Small intestine (tissue), 7 donors: ENCODE measurements around the gene FCHO1. TPM values are rescaled to one million over a fixed set of nuclear protein-coding genes. Genes with fewer than 3 reads are reported as not detected.
A peak's percentile ranks its signal among the peaks of the same experiment; 100 is the strongest.

ENCODE experiments used
- DNase-seq, 2 donors: peaks; one replicate each; pipeline versions ENCODE4 v3.0.0 to v3.0.0-alpha.2; 2013
- FAIRE-seq: peaks from 2 replicates; lab custom pipeline; 2012; peaks lifted over from hg19 to GRCh38; lab: Jason Lieb, UNC
- H3K27ac ChIP-seq, 3 donors: one replicate each; pipeline ENCODE4 v1.5.1; 2013; ENCODE audit warnings: low read length in 2 of 3, mild to moderate bottlenecking in 2 of 3, control low read depth in 1 of 3, inconsistent platforms in 1 of 3, low read depth in 1 of 3, moderate library complexity in 1 of 3
- H3K27me3 ChIP-seq, 3 donors: one replicate each; pipeline ENCODE4 v1.6.1; 2013; ENCODE audit warnings: low read length in 3 of 3, inconsistent platforms in 1 of 3; ENCODE audit not compliant: control insufficient read depth in 3 of 3, insufficient read depth in 3 of 3
- H3K36me3 ChIP-seq, 3 donors: one replicate each; pipeline ENCODE4 v1.6.1; 2013; ENCODE audit warnings: low read length in 3 of 3, inconsistent platforms in 1 of 3, low read depth in 1 of 3, mild to moderate bottlenecking in 1 of 3, moderate library complexity in 1 of 3; ENCODE audit not compliant: control insufficient read depth in 3 of 3, insufficient read depth in 2 of 3
- H3K4me1 ChIP-seq, 3 donors: one replicate each; pipeline ENCODE4 v1.6.1; 2013; ENCODE audit warnings: low read length in 2 of 3, inconsistent platforms in 1 of 3, low read depth in 1 of 3, mild to moderate bottlenecking in 1 of 3, moderate library complexity in 1 of 3; ENCODE audit not compliant: control insufficient read depth in 3 of 3, insufficient read depth in 2 of 3
- H3K4me3 ChIP-seq, 3 donors: one replicate each; pipeline ENCODE4 v1.5.1; 2013; ENCODE audit warnings: low read length in 3 of 3, control low read depth in 1 of 3, inconsistent platforms in 1 of 3, low read depth in 1 of 3, mild to moderate bottlenecking in 1 of 3, moderate library complexity in 1 of 3
- H3K9me3 ChIP-seq, 2 donors: one replicate each; pipeline ENCODE4 v1.6.1; 2013; ENCODE audit warnings: low read depth in 1 of 2, low read length in 1 of 2; ENCODE audit not compliant: control insufficient read depth in 2 of 2, insufficient read depth in 1 of 2
- WGBS, 3 donors: extraction: QIAGEN DNeasy Blood & Tissue Kit; methylation state at CpG; one replicate each; pipeline ENCODE4 v1.1.7; 2013; 5-methylcytosine and 5-hydroxymethylcytosine counted together
- polyA plus RNA-seq, 4 donors: library from polyadenylated mRNA; stranded (reverse) in 3 of 4; unstranded in 1 of 4; fragments of 200-250 nt in 3 of 4; fragments of 120-200 nt in 1 of 4; gene quantifications; one replicate each; pipeline versions ENCODE4 v1.2.1 to v1.2.3, GENCODE V29; 2013
- donor health status: healthy with polysubstance abuse.
- donor health status: control.
- donor health status: control.
- donor health status: Bipolar disorder and iron deficiency.
- donor health status: healthy.

Gene FCHO1
- polyA plus RNA-seq, 4 donors, result 1.4 to 3.1 (median 2.2) TPM

- DNase-seq (no peak), FAIRE-seq (no peak)
- no peak overlapping the region for H3K27ac ChIP-seq
- no peak overlapping the region for H3K4me3 ChIP-seq
- H3K36me3 ChIP-seq, result peaks cover 0 to 19% (median 4%) of the 10 kb centered on the region in 3 donors
- peaks cover 0 to 11% of the 10 kb centered on the region in 2 donors for H3K9me3 ChIP-seq
- no peaks in the 10 kb centered on the region for H3K27me3 ChIP-seq
- WGBS, 3 donors, result 63 to 82% (median 80%) methylated on average over 17 to 18 of the region's 18 CpGs
- H3K4me1 ChIP-seq, result no peaks in the 10 kb centered on the region
Observed at GRCh38 chr19:17739121-17739875, 12.0 kb upstream of the FCHO1 start.

DNA sequence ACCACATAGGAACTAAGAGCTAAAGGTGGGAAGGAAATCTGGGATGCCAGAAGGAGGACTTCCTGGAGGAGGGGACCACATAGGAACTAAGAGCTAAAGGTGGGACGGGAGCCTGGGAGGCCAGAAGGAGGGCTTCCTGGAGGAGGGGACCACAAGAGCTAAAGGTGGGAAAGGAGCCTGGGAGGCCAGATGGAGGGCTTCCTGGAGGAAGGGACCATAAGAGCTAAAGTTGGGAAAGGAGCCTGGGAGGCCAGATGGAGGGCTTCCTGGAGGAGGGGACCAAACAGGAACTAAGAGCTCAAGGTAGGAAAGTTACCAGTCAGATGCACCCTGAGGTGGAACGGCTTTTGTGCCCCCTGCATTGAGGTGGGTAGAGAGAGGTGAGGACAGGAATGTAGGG, 9.8 kb upstream of the FCHO1 start:
- FAIRE-seq, result no peak
- DNase-seq, result no peak
- WGBS, 3 donors, result 83 to 94% (median 89%) methylated on average over 2 of the region's 2 CpGs

GRCh38 chr19:17743874-17744580, 7.2 kb upstream of the FCHO1 start:
- no peak overlapping the region for H3K27ac ChIP-seq
- FAIRE-seq (no peak), DNase-seq (no peak)
- H3K27me3 ChIP-seq, result peaks cover 0 to 21% (median 0%) of the 10 kb centered on the region in 3 donors
- no peaks in the 10 kb centered on the region for H3K36me3 ChIP-seq
- H3K4me3 ChIP-seq, result no peak overlapping the region
- H3K4me1 ChIP-seq, result peaks cover 0 to 5% (median 0%) of the 10 kb centered on the region in 3 donors
- WGBS, 3 donors, result 68 to 75% (median 71%) methylated on average over 6 of the region's 6 CpGs
- H3K9me3 ChIP-seq, result peaks cover 0 to 11% of the 10 kb centered on the region in 2 donors

More for the DNA sequence above, 9.8 kb upstream of the FCHO1 start:
- H3K27ac ChIP-seq, result no peak overlapping the region
- no peak overlapping the region for H3K4me3 ChIP-seq
- H3K9me3 ChIP-seq, result peaks cover 0 to 11% of the 10 kb centered on the region in 2 donors
- H3K4me1 ChIP-seq, result no peaks in the 10 kb centered on the region
- peaks cover 0 to 2% (median 0%) of the 10 kb centered on the region in 3 donors for H3K27me3 ChIP-seq
- peaks cover 0 to 4% (median 0%) of the 10 kb centered on the region in 3 donors for H3K36me3 ChIP-seq

DNA sequence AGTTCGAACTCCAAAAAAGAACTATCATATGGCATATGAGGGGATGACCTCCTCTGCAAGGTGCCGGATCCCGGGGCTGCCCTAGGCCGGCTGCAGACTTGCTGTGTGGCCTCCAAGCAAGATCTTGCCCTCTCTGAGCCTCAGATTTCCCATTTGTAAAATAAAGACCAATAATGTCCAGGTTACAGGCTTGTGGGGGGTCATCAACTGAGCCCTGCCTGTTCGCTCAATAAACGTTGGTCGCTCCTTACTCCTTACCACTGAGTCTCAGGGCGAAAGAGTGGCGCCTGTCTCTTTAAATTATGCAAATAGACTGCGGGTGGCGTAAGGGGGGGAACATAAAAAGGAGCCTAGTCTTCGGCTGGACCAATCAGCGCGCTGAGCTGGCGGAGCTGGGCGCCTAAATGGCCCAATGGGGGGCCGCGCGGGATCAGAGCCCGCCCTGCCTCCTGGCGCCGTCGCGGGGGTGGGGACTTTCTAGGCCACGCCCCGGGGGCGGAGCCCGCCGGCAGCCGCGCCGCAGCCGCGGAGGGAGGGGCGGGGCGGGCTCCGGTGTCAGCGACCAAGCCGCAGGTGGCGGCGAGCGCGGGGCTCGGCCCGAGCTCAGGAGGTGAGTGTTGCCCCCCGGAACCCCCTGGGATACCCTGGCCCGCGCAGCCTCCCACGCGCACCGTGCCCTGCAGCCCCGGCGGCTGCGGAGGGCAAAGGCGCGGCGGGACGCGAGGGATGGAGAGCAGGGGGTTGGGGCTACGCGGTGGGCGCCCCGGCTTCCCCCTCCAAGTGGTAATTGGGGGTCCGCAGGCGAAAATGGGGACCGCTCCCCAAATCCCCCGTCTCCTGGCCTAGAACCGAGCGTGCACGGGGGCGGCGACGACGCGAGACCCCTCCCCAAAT, 3.8 kb upstream of the FCHO1 start:
- Histone ChIP-seq H3K4me3 (peak overlapping the region; percentile 31 to 45 (median 32)), H3K4me1 (peaks cover 0 to 5% (median 0%) of the 10 kb centered on the region in 3 donors), H3K27me3 (peaks cover 0 to 21% (median 0%) of the 10 kb centered on the region in 3 donors), H3K36me3 (no peaks in the 10 kb centered on the region), H3K9me3 (no peaks in the 10 kb centered on the region), H3K27ac (no peak overlapping the region)
- WGBS, 3 donors, result 6 to 12% (median 8%) methylated on average over 41 to 75 of the region's 75 CpGs
- FAIRE-seq, result no peak
- peak; percentile 92 to 95 for DNase-seq

DNA sequence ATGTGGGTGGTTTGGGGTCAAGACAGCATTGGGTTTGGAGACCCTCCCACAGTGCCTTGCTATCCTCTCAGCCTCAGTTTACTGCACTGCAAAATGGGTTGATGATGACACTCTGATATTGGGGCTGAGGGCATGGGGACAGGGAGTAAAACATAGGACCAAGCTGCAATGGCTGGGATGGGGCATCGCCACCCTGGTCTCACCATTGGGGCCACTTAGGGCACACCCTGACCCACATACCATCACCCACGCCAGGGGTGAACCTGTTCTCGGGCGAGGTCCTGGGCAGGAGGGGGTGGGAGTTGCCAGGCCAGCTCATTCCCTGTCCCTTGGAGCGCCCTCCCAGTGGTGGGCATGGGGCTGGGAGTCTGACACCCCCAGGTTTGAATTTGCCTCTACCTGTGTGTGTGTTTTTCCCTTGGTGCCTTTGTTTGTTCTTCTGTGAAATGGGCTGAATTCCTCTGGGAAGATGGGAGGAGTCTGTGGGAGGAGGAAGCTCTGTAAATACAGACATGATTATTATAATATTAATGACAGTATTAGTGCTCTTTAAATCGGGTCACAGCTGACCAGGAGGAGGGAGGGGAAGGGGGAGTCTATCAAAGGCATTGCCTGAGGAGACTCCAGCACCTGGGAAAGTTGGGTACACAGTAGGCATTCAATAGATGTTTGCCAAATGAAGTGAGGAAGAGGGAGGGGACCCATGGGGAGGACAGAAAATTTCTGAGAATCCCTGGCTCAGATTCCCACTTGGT, 2.2 kb upstream of the FCHO1 start:
- Histone ChIP-seq H3K27me3 (peaks cover 0 to 21% (median 0%) of the 10 kb centered on the region in 3 donors), H3K4me3 (no peak overlapping the region), H3K27ac (no peak overlapping the region), H3K36me3 (no peaks in the 10 kb centered on the region), H3K4me1 (peaks cover 0 to 5% (median 0%) of the 10 kb centered on the region in 3 donors), H3K9me3 (no peaks in the 10 kb centered on the region)
- WGBS, 3 donors, result 49 to 68% (median 49%) methylated on average over 6 of the region's 6 CpGs
- DNase-seq (no peak), FAIRE-seq (no peak)

DNA sequence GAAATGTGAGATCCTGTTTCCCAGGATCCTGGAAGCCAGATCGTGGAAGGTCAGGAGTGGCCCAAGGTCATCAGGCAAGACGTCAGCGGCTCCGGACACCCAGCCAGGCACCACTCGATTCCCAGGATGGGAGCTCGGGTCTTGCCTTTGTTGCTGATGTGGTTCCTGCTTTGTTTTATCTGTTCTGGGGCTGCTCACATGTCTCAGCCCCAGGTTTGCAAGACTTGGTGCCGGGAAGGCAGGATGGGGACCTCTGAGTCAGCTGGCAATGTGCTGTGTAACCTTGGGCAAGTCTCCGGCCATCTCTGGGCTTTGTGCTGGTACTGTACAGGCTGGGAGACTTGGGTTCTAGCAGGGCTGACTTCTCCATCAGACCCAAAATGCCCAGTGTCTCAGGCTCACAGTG, 1.4 kb upstream of the FCHO1 start:
- H3K4me3 ChIP-seq, result no peak overlapping the region
- no peak overlapping the region for H3K27ac ChIP-seq
- H3K36me3 ChIP-seq, result no peaks in the 10 kb centered on the region
- 5 to 34% (median 19%) methylated on average over 8 of the region's 8 CpGs for WGBS, 3 donors
- H3K27me3 ChIP-seq, result peaks cover 0 to 21% (median 0%) of the 10 kb centered on the region in 3 donors
- H3K4me1 ChIP-seq, result peaks cover 0 to 5% (median 0%) of the 10 kb centered on the region in 3 donors
- FAIRE-seq (no peak), DNase-seq (no peak)
- no peaks in the 10 kb centered on the region for H3K9me3 ChIP-seq

GRCh38 chr19:17751912-17752273, 616 bp downstream of the FCHO1 start:
- DNase-seq (no peak), FAIRE-seq (no peak)
- Histone ChIP-seq H3K27me3 (peaks cover 0 to 20% (median 0%) of the 10 kb centered on the region in 3 donors), H3K9me3 (no peaks in the 10 kb centered on the region), H3K4me3 (peak overlapping the region in 2 of 3 donors; percentile 20 to 28), H3K4me1 (peaks cover 0 to 5% (median 0%) of the 10 kb centered on the region in 3 donors), H3K27ac (peak overlapping the region in 1 of 3 donors; percentile 81), H3K36me3 (no peaks in the 10 kb centered on the region)
- 52 to 69% (median 60%) methylated on average over 2 of the region's 2 CpGs for WGBS, 3 donors
